ENCODE data around the gene ANKRD27.
"Not testable (repeated sequence)": the region's sequence is repeated elsewhere in the genome, so short reads cannot be mapped to it uniquely, and the experiment has no call there.

The ANKRD27 gene

GRCh38 chr19:32652331-32652730 is 22.6 kb downstream of the ANKRD27 start:
- DNase-seq, result not testable (repeated sequence)

GRCh38 chr19:32651729-32652140 is 23.2 kb downstream of the ANKRD27 start:
- peak in 2 of 4 experiments; percentile 7 to 25 for DNase-seq

GRCh38 chr19:32650671-32651070 is 24.3 kb downstream of the ANKRD27 start:
- no peak for DNase-seq

GRCh38 chr19:32649751-32650150 is 25.2 kb downstream of the ANKRD27 start:
- DNase-seq, result no peak

- no peak for DNase-seq
These were observed 27.6 kb downstream of the ANKRD27 start for GRCh38 chr19:32647361-32647760.

- no peak for DNase-seq
These were observed 28.4 kb downstream of the ANKRD27 start for GRCh38 chr19:32646556-32646955.

- no peak for DNase-seq
These were observed 32.2 kb downstream of the ANKRD27 start for GRCh38 chr19:32642771-32643170.

GRCh38 chr19:32638625-32639024 is 36.4 kb downstream of the ANKRD27 start:
- no peak for DNase-seq

- no peak for DNase-seq
These were observed 37.5 kb downstream of the ANKRD27 start for GRCh38 chr19:32637480-32637879.

- DNase-seq, result no peak
These were observed 43.6 kb downstream of the ANKRD27 start for GRCh38 chr19:32631381-32631780.

- no peak for DNase-seq
These were observed 44.6 kb downstream of the ANKRD27 start for GRCh38 chr19:32630338-32630737.

GRCh38 chr19:32627714-32628270 is 47.2 kb downstream of the ANKRD27 start:
- no peak for DNase-seq

GRCh38 chr19:32626969-32627368 is 48.0 kb downstream of the ANKRD27 start:
- no peak for DNase-seq

- DNase-seq, result peak in 1 of 4 experiments; percentile 2
These were observed 50.6 kb downstream of the ANKRD27 start for GRCh38 chr19:32624410-32624809.

- DNase-seq, result no peak
These were observed 53.0 kb downstream of the ANKRD27 start for GRCh38 chr19:32622002-32622401.

GRCh38 chr19:32619051-32619685 is 55.8 kb downstream of the ANKRD27 start:
- no peak for DNase-seq

- DNase-seq, result no peak
These were observed 59.4 kb downstream of the ANKRD27 start for GRCh38 chr19:32615569-32615968.

- DNase-seq, result no peak
These were observed 60.1 kb downstream of the ANKRD27 start for GRCh38 chr19:32614916-32615315.

GRCh38 chr19:32613008-32613407 is 62.0 kb downstream of the ANKRD27 start:
- DNase-seq, result no peak

- no peak for DNase-seq
These were observed 63.8 kb downstream of the ANKRD27 start for GRCh38 chr19:32611161-32611560.

- no peak for DNase-seq
These were observed 67.5 kb downstream of the ANKRD27 start for GRCh38 chr19:32607479-32607878.

GRCh38 chr19:32606289-32606688 is 68.7 kb downstream of the ANKRD27 start:
- DNase-seq, result no peak

- DNase-seq, result no peak
These were observed 69.4 kb downstream of the ANKRD27 start for GRCh38 chr19:32605544-32605943.

GRCh38 chr19:32603961-32604360 is 71.0 kb downstream of the ANKRD27 start:
- DNase-seq, result no peak

GRCh38 chr19:32599736-32600157 is 75.2 kb downstream of the ANKRD27 start:
- DNase-seq, result peak; percentile 53 to 80 (median 66)
